HG02981 (cell line): ENCODE data around the gene PGBD2.
"Not testable (repeated sequence)": the region's sequence is repeated elsewhere in the genome, so short reads cannot be mapped to it uniquely, and the experiment has no call there.

Experiments
- ATAC-seq: cut with Tn5 transposase; IDR thresholded peaks from one replicate; pipeline ENCODE4 v1.9.1; 2021; ENCODE audit warnings: mild to moderate bottlenecking, moderate library complexity; ENCODE audit not compliant: unreplicated experiment

Gene PGBD2

GRCh38 chr1:248886237-248886895 lies 19.7 kb upstream of the PGBD2 start:
- no peak for ATAC-seq

- ATAC-seq = not testable (repeated sequence)
These were observed 16.2 kb upstream of the PGBD2 start for GRCh38 chr1:248889914-248890243.

GRCh38 chr1:248890549-248891498 lies 15.2 kb upstream of the PGBD2 start:
- ATAC-seq = no peak

- ATAC-seq = no peak
These were observed 14.3 kb upstream of the PGBD2 start for GRCh38 chr1:248891758-248892157.

- ATAC-seq = no peak
These were observed 13.4 kb upstream of the PGBD2 start for GRCh38 chr1:248892590-248892989.

- no peak for ATAC-seq
These were observed 11.2 kb upstream of the PGBD2 start for GRCh38 chr1:248894837-248895236.

- no peak for ATAC-seq
These were observed 8.4 kb upstream of the PGBD2 start for GRCh38 chr1:248897412-248898337.

- no peak for ATAC-seq
These were observed 5.4 kb upstream of the PGBD2 start for GRCh38 chr1:248900637-248901036.

- no peak for ATAC-seq
These were observed 4.5 kb upstream of the PGBD2 start for GRCh38 chr1:248901578-248901977.

GRCh38 chr1:248904437-248905216 lies 1.4 kb upstream of the PGBD2 start:
- no peak for ATAC-seq

GRCh38 chr1:248905662-248906008 lies 400 bp upstream of the PGBD2 start:
- peak; percentile 0 for ATAC-seq

GRCh38 chr1:248906753-248907661 lies 972 bp downstream of the PGBD2 start:
- ATAC-seq = peak; percentile 11

- ATAC-seq = no peak
These were observed 4.7 kb downstream of the PGBD2 start for GRCh38 chr1:248910761-248911160.

GRCh38 chr1:248913933-248914332 lies 7.9 kb downstream of the PGBD2 start:
- ATAC-seq = no peak

- ATAC-seq = no peak
These were observed 8.9 kb downstream of the PGBD2 start for GRCh38 chr1:248914796-248915381.

GRCh38 chr1:248918131-248918530 lies 12.1 kb downstream of the PGBD2 start:
- ATAC-seq = no peak

- ATAC-seq = no peak
These were observed 17.6 kb downstream of the PGBD2 start for GRCh38 chr1:248923352-248924338.
